ENCODE measurements around the gene CREBBP.

CREBBP gene

DNA sequence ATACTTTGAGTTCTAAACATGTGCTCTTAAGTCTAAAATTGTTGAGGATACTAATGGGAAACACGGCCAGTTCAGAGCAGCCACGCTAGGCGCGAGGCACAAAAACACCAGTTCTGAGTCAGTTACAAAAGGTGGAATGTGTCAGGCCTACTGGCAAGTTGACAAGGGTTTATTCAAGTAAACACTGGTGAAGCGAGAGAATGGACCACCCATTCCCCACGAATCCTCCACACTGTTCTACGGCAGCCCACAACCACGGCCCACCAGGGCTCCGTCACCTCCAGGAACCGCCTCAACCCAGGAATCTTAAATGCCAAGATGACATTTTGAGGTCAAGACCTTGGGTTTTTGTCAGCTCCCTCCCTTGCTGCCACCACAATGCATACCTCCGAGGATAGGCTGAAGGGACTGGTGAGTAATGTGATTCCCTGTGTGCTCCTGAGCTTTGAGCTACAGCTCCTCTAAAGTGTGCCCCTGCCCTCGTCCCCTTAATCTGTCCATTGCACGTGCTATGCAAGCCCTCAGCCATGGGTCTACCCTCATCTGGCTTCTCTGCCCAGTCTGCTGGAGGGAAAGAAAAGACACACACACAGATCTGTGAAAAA lies 134.7 kb downstream of the CREBBP start:
- no peak for ATAC-seq (replicated peaks)
- peak overlapping the region in 1 of 2 donors; percentile 78 for H3K27ac Mint-ChIP-seq
- H3K4me3 Mint-ChIP-seq = no peak overlapping the region
- peaks cover 80% of the 10 kb centered on the region for H3K36me3 Mint-ChIP-seq (ENCODE audit: insufficient read depth)
- peaks cover 9 to 17% of the 10 kb centered on the region in 2 donors for H3K4me1 Mint-ChIP-seq (ENCODE audit: low read depth in 2 of 2)
- no peak for DNase-seq
- H3K27me3 Mint-ChIP-seq = no peaks in the 10 kb centered on the region
- H3K9me3 Mint-ChIP-seq = no peaks in the 10 kb centered on the region

DNA sequence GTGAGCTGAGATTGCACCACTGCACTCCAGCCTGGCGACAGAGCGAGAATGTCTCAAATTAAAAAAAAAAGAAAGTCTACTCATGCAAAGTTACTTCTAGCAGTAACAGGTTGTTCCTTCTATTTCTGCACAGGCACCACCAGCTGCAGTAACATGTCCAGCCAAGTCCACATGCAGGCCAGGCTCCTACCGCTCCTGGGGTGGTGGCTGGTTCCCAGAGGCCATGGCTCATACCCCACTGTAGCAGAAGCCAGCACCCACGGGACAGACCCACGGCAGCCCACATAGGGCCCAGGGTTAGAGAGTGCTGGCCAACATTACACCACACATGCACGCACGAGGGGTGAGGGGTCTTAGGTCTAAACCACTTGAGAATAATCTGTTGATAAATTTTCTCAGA lies 136.5 kb downstream of the CREBBP start:
- H3K4me1 Mint-ChIP-seq (ENCODE audit: low read depth in 2 of 2) = peaks cover 3 to 7% of the 10 kb centered on the region in 2 donors
- no peaks in the 10 kb centered on the region for H3K9me3 Mint-ChIP-seq
- DNase-seq = no peak
- no peaks in the 10 kb centered on the region for H3K27me3 Mint-ChIP-seq
- ATAC-seq (replicated peaks) = no peak
- peaks cover 87% of the 10 kb centered on the region for H3K36me3 Mint-ChIP-seq (ENCODE audit: insufficient read depth)
- H3K4me3 Mint-ChIP-seq = no peak overlapping the region
- no peak overlapping the region for H3K27ac Mint-ChIP-seq

DNA sequence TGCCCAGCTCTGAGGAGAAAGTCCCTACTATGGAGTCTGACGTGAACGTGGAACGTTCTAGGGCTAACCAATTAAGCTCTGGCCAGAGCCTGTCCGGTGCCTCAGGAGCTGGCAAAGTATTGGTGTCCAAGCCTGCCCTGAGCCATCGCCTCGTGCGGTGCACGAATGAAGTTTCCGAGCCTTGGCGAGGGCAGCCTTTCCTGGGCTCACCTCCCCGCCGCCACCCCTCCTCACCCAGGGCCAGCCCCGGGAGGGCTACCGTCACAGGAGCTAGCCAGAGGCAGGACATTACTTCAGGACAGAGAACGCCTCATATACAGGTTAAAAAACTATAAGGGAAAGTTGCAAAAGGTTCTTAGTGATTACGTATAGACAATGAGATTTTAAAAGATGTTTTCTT lies 139.6 kb downstream of the CREBBP start:
- H3K27me3 Mint-ChIP-seq = no peaks in the 10 kb centered on the region
- no peaks in the 10 kb centered on the region for H3K9me3 Mint-ChIP-seq
- no peak for ATAC-seq (replicated peaks)
- H3K4me3 Mint-ChIP-seq = no peak overlapping the region
- no peak for DNase-seq
- no peak overlapping the region for H3K27ac Mint-ChIP-seq
- peaks cover 97% of the 10 kb centered on the region for H3K36me3 Mint-ChIP-seq (ENCODE audit: insufficient read depth)
- peaks cover 2 to 7% of the 10 kb centered on the region in 2 donors for H3K4me1 Mint-ChIP-seq (ENCODE audit: low read depth in 2 of 2)

DNA sequence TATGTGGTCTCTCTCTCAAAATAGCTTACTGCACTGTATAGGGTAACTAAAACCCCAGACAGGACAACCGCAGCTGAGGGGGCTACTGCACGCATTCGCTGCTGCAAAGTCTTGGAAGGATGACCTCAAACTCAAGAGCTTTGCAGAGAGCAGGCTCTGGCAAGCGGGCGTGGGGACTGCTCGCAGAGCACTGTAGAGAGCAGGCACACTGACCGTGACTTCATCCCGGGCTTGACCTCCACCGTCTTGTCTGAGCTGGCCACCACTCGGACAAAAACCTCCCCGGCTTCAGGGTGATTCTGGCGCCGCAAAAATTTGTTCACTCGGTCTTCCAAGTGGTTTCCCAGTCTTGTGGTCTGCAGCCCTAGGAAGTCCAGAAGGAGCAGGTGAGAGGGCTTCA lies 140.3 kb downstream of the CREBBP start:
- H3K27ac Mint-ChIP-seq = peak overlapping the region in 1 of 2 donors; percentile 19
- DNase-seq = no peak
- no peaks in the 10 kb centered on the region for H3K9me3 Mint-ChIP-seq
- no peak for ATAC-seq (replicated peaks)
- peaks cover 6 to 7% of the 10 kb centered on the region in 2 donors for H3K4me1 Mint-ChIP-seq (ENCODE audit: low read depth in 2 of 2)
- H3K27me3 Mint-ChIP-seq = no peaks in the 10 kb centered on the region
- peaks cover 97% of the 10 kb centered on the region for H3K36me3 Mint-ChIP-seq (ENCODE audit: insufficient read depth)
- H3K4me3 Mint-ChIP-seq = no peak overlapping the region

GRCh38 chr16:3739636-3740035 lies 140.9 kb downstream of the CREBBP start:
- Mint-ChIP-seq H3K27ac (peak overlapping the region in 1 of 2 donors; percentile 67), H3K9me3 (no peaks in the 10 kb centered on the region), H3K36me3 (ENCODE audit: insufficient read depth) (peaks cover 95% of the 10 kb centered on the region), H3K4me1 (ENCODE audit: low read depth in 2 of 2) (peaks cover 6 to 7% of the 10 kb centered on the region in 2 donors), H3K4me3 (no peak overlapping the region), H3K27me3 (no peaks in the 10 kb centered on the region)
- ATAC-seq (replicated peaks) (no peak), DNase-seq (no peak)

DNA sequence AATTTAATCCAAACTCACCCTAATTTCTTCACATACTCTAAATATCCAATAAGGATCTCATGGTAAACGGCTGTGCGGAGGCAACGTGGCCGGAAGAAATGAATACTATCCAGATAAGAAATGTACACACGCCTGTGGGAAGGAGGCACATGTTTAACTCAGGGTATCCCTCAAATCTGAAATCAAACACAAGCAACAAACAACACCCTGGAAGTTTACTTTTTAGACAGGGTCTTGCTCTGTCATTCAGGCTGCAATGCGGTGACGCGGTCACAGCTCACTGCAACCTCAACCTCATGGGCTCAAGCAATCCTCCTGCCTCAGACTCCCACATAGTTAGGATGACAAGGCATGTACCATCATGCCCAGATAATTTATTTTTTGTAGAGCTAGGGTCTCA lies 142.0 kb downstream of the CREBBP start:
- H3K4me1 Mint-ChIP-seq (ENCODE audit: low read depth in 2 of 2) = peaks cover 6 to 7% of the 10 kb centered on the region in 2 donors
- no peaks in the 10 kb centered on the region for H3K27me3 Mint-ChIP-seq
- no peak for ATAC-seq (replicated peaks)
- no peak overlapping the region for H3K27ac Mint-ChIP-seq
- H3K9me3 Mint-ChIP-seq = no peaks in the 10 kb centered on the region
- peaks cover 95% of the 10 kb centered on the region for H3K36me3 Mint-ChIP-seq (ENCODE audit: insufficient read depth)
- H3K4me3 Mint-ChIP-seq = no peak overlapping the region
- no peak for DNase-seq

DNA sequence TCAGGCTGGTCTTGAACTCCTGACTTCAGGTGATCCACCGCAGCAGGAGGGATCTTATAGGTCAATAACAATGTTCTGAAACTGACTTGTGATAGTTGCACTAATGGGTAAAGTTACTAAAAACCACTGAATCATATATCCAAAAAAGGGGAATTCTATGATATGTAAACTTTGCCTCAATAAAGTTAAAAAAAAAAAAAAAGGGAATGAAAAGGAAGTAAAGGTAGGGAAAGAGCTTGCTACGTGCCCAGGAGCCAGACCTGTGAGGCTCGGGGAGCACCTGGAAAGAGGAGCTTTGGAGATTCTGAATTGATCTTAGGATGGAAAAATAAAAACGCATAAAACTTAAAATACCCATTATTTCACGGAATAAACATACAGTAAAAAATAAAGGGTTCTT lies 142.4 kb downstream of the CREBBP start:
- peaks cover 96% of the 10 kb centered on the region for H3K36me3 Mint-ChIP-seq (ENCODE audit: insufficient read depth)
- DNase-seq = no peak
- H3K9me3 Mint-ChIP-seq = no peaks in the 10 kb centered on the region
- peak overlapping the region in 1 of 2 donors; percentile 49 for H3K27ac Mint-ChIP-seq
- peaks cover 6 to 7% of the 10 kb centered on the region in 2 donors for H3K4me1 Mint-ChIP-seq (ENCODE audit: low read depth in 2 of 2)
- ATAC-seq (replicated peaks) = no peak
- no peaks in the 10 kb centered on the region for H3K27me3 Mint-ChIP-seq
- H3K4me3 Mint-ChIP-seq = no peak overlapping the region

- DNase-seq (no peak), ATAC-seq (replicated peaks) (no peak)
- Mint-ChIP-seq H3K27me3 (no peaks in the 10 kb centered on the region), H3K36me3 (ENCODE audit: insufficient read depth) (peaks cover 96% of the 10 kb centered on the region), H3K9me3 (no peaks in the 10 kb centered on the region), H3K27ac (peak overlapping the region in 1 of 2 donors; percentile 30), H3K4me1 (ENCODE audit: low read depth in 2 of 2) (peaks cover 6 to 7% of the 10 kb centered on the region in 2 donors), H3K4me3 (no peak overlapping the region)
These were observed 143.3 kb downstream of the CREBBP start for GRCh38 chr16:3737181-3737580.

DNA sequence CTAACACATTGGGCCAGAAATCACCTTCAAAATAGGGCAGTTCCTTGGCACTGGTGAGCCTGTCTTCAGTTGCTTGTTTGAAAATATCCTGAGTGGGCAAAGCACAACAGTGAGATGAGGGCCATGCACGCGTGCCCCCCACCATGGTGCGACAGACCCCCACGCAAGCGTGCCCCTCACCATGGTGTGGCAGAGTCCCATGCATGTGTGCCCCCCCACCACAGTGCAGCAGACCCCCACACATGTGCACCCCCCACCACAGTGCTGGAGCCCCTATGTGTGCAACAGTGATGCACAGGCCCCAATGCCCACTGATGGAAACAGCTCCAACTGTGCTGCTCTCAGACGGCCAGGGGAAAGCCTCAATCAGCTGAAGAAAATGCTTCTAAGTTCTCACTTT lies 144.4 kb downstream of the CREBBP start:
- no peak overlapping the region for H3K4me3 Mint-ChIP-seq
- H3K27me3 Mint-ChIP-seq = no peaks in the 10 kb centered on the region
- H3K36me3 Mint-ChIP-seq (ENCODE audit: insufficient read depth) = peaks cover 93% of the 10 kb centered on the region
- H3K9me3 Mint-ChIP-seq = no peaks in the 10 kb centered on the region
- H3K27ac Mint-ChIP-seq = peak overlapping the region in 1 of 2 donors; percentile 92
- H3K4me1 Mint-ChIP-seq (ENCODE audit: low read depth in 2 of 2) = peaks cover 6 to 7% of the 10 kb centered on the region in 2 donors
- DNase-seq = no peak
- no peak for ATAC-seq (replicated peaks)

DNA sequence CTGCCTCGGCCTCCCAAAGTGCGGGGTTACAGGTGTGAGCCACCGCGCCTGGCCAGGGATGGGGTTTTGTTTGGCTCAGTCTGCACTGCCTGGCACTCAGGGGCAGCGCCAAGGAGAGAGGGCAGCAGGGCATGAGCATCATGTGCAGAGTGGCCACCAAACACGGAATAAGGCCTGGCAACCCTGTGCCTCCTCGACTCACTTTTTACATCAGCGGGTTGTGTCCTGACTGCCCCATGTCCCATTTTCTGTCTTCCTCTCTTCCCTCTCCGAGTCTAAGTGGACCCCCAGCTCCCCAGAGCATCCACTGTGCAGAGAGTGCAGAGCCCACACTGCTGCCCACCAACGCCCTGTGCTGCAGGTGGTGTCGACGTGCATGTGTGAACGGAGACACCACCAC lies 145.0 kb downstream of the CREBBP start:
- Mint-ChIP-seq H3K9me3 (no peaks in the 10 kb centered on the region), H3K4me3 (no peak overlapping the region), H3K36me3 (ENCODE audit: insufficient read depth) (peaks cover 91% of the 10 kb centered on the region), H3K27ac (peak overlapping the region in 1 of 2 donors; percentile 92), H3K27me3 (no peaks in the 10 kb centered on the region), H3K4me1 (ENCODE audit: low read depth in 2 of 2) (peaks cover 6 to 7% of the 10 kb centered on the region in 2 donors)
- DNase-seq (no peak), ATAC-seq (replicated peaks) (no peak)

DNA sequence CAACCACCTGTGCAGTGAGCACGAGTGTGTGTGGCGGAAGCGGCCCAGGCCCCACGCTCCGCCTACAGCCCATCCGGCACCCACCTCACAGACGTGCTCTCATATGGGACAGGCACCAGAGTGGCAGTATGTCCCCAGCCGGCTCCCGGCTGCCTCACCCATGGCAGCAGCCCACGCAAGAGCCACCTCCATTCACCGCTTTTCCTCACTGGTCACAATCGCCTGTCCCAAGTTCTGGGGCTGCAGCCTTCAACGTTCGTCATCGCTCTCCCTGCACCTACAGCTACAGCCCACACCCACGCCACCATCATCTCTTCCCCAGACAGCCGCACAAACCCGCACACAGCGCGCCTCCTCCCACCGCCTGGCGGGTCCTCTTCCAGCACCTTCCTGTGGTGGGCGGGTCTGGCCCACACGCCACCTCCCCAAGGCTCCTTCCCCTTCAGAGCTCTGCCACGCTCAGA lies 145.7 kb downstream of the CREBBP start:
- Mint-ChIP-seq H3K4me1 (ENCODE audit: low read depth in 2 of 2) (peaks cover 7 to 8% of the 10 kb centered on the region in 2 donors), H3K36me3 (ENCODE audit: insufficient read depth) (peaks cover 93% of the 10 kb centered on the region), H3K27ac (peak overlapping the region; percentile 20 to 33), H3K27me3 (no peaks in the 10 kb centered on the region), H3K9me3 (no peaks in the 10 kb centered on the region), H3K4me3 (no peak overlapping the region)
- no peak for DNase-seq
- no peak for ATAC-seq (replicated peaks)

- no peaks in the 10 kb centered on the region for H3K9me3 Mint-ChIP-seq
- ATAC-seq (replicated peaks) = no peak
- no peaks in the 10 kb centered on the region for H3K27me3 Mint-ChIP-seq
- H3K4me1 Mint-ChIP-seq (ENCODE audit: low read depth in 2 of 2) = peaks cover 7 to 8% of the 10 kb centered on the region in 2 donors
- H3K27ac Mint-ChIP-seq = peak overlapping the region; percentile 20 to 33
- DNase-seq = no peak
- H3K4me3 Mint-ChIP-seq = no peak overlapping the region
- H3K36me3 Mint-ChIP-seq (ENCODE audit: insufficient read depth) = peaks cover 94% of the 10 kb centered on the region
These were observed 146.3 kb downstream of the CREBBP start for GRCh38 chr16:3734084-3734757.

DNA sequence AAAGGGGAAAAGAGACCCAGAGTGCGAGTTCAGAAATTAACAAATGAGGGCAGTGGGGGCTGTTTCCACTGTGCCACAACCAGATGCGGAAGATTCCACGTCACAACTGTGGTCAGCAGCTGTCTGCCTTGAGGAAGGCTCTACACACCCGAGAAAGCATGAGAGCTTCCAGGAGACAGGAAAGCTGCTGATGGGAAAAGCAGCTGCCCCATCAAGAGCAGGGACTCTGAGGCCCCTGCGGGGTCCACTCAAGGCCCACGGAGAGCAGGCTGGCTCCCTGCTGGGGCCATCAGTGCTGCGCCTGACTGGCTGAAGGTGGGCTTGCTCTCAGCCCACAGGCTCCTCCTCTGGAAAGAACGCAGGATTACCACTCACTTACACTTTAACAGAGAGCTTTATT lies 148.3 kb downstream of the CREBBP start:
- H3K36me3 Mint-ChIP-seq (ENCODE audit: insufficient read depth) = peaks cover 91% of the 10 kb centered on the region

More for the DNA sequence above, 148.3 kb downstream of the CREBBP start:
- Mint-ChIP-seq H3K4me1 (ENCODE audit: low read depth in 2 of 2) (peaks cover 5 to 12% of the 10 kb centered on the region in 2 donors), H3K9me3 (no peaks in the 10 kb centered on the region), H3K27me3 (no peaks in the 10 kb centered on the region), H3K4me3 (no peak overlapping the region), H3K27ac (no peak overlapping the region)
- DNase-seq = no peak
- no peak for ATAC-seq (replicated peaks)
